Ectodermal cell (in vitro differentiated cells): ENCODE measurements around the gene NPTN.
A peak's percentile ranks its signal among the peaks of the same experiment; 100 is the strongest.

Experiments
- H3K27ac ChIP-seq: 2 replicates; pipeline ENCODE4 v1.7.0; 2013; ENCODE audit warnings: mild to moderate bottlenecking, low read depth, low read length; ENCODE audit not compliant: insufficient read depth, poor library complexity, severe bottlenecking
- H3K27me3 ChIP-seq: 2 replicates; pipeline ENCODE4 v1.7.0; 2013; ENCODE audit warnings: mild to moderate bottlenecking, low read length; ENCODE audit not compliant: insufficient read depth, control insufficient read depth, poor library complexity, severe bottlenecking
- H3K36me3 ChIP-seq: one replicate; pipeline ENCODE4 v1.7.0; 2013; ENCODE audit warnings: low read length; ENCODE audit not compliant: control insufficient read depth, insufficient read depth
- H3K4me1 ChIP-seq: one replicate; pipeline ENCODE4 v1.7.0; 2013; ENCODE audit warnings: low read length; ENCODE audit not compliant: control insufficient read depth, insufficient read depth
- H3K4me3 ChIP-seq: 2 replicates; pipeline ENCODE4 v1.7.0; 2013; ENCODE audit warnings: low read depth, low read length, control low read depth; ENCODE audit not compliant: insufficient read depth
- H3K9me3 ChIP-seq: 2 replicates; pipeline ENCODE4 v1.7.0; 2013; ENCODE audit warnings: mild to moderate bottlenecking, low read length, moderate library complexity; ENCODE audit not compliant: control insufficient read depth
- WGBS, 2 experiments: methylation state at CpG; one replicate each; pipeline ENCODE4 v1.1.7; 2013; ENCODE audit warnings: missing lambda C conversion rate in 2 of 2; 5-methylcytosine and 5-hydroxymethylcytosine counted together

The NPTN gene

DNA sequence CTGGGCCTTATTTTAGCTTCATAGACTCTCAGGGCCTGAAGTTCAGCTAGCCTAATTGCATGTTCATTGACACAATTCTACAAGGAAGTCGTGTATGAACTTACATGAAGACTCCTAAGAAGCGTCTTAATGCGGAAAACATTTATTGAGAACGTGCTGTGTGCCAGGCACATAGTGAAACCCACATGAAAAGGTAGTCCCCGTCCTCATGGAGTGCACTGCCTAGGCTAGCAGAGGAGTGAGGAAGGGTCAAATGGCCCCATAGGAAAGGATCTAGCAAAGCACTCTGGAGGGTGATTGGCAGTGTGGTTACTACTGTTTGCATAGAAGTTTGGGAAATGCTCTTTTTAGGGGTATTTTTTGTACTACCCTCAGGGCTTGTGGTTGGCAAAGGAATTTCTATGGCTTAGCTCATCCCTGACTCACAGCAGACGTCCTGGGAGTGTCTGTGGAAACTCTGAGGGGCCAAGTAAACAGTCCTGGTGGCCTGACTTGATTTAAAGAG lies 854 bp upstream of the NPTN start:
- peaks cover 20% of the 10 kb centered on the region for H3K4me1 ChIP-seq
- peak overlapping the region; percentile 31 for H3K4me3 ChIP-seq
- WGBS, 2 experiments: 86% methylated on average over 6 of the region's 6 CpGs
- peaks cover 3% of the 10 kb centered on the region for H3K27me3 ChIP-seq
- no peaks in the 10 kb centered on the region for H3K9me3 ChIP-seq
- H3K36me3 ChIP-seq: no peaks in the 10 kb centered on the region
- peak overlapping the region; percentile 85 for H3K27ac ChIP-seq

GRCh38 chr15:73632670-73633058 lies 525 bp downstream of the NPTN start:
- H3K4me1 ChIP-seq: peaks cover 20% of the 10 kb centered on the region
- peak overlapping the region; percentile 36 for H3K27ac ChIP-seq
- H3K4me3 ChIP-seq: peak overlapping the region; percentile 88
- H3K27me3 ChIP-seq: peaks cover 3% of the 10 kb centered on the region
- H3K9me3 ChIP-seq: no peaks in the 10 kb centered on the region
- 0% methylated on average over 40 of the region's 40 CpGs for WGBS, 2 experiments
- no peaks in the 10 kb centered on the region for H3K36me3 ChIP-seq

GRCh38 chr15:73631915-73632669 lies 1.1 kb downstream of the NPTN start:
- no peaks in the 10 kb centered on the region for H3K9me3 ChIP-seq
- H3K27me3 ChIP-seq: no peaks in the 10 kb centered on the region
- 6 to 7% methylated on average over 6 of the region's 6 CpGs for WGBS, 2 experiments
- peaks cover 20% of the 10 kb centered on the region for H3K4me1 ChIP-seq
- no peak overlapping the region for H3K27ac ChIP-seq
- H3K36me3 ChIP-seq: no peaks in the 10 kb centered on the region
- peak overlapping the region; percentile 88 for H3K4me3 ChIP-seq

- WGBS, 2 experiments: 57 to 61% methylated on average over 4 of the region's 4 CpGs
- Histone ChIP-seq H3K9me3 (no peaks in the 10 kb centered on the region), H3K36me3 (no peaks in the 10 kb centered on the region), H3K4me1 (peaks cover 20% of the 10 kb centered on the region), H3K4me3 (peak overlapping the region; percentile 88), H3K27ac (no peak overlapping the region), H3K27me3 (no peaks in the 10 kb centered on the region)
Observed at GRCh38 chr15:73630921-73631362, 2.2 kb downstream of the NPTN start.

DNA sequence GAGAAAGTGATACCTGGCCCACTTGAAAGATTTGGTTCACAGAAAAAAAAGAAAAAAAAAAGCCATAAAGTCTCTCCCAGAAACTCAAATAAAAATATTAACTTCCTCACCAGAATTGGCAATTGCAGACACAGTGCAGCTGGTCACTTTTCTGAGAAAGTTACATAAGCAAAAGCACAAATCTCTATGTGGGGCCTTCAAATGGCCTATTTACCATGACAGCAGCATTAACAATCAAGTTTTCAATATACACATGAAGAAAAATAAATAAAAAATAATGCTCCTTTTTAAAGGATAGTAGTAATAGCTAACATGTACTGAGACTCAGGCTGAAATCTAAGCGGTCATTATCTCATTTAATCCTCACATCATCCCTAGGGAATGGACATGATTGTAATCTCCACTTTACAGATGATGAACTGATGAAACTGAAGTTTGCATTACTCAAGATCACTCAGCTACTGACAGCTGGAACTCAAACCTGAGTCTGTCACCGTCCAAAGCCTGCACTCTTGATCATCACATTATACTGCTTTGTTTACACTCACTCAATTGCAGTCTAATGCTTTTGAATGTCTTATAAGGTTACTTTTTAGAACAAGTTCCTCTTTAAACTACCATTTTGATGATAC lies 3.3 kb downstream of the NPTN start:
- peaks cover 20% of the 10 kb centered on the region for H3K4me1 ChIP-seq
- no peak overlapping the region for H3K4me3 ChIP-seq
- no peaks in the 10 kb centered on the region for H3K27me3 ChIP-seq
- no peaks in the 10 kb centered on the region for H3K9me3 ChIP-seq
- no peaks in the 10 kb centered on the region for H3K36me3 ChIP-seq
- H3K27ac ChIP-seq: no peak overlapping the region
- 60 to 76% methylated on average over 2 of the region's 2 CpGs for WGBS, 2 experiments

DNA sequence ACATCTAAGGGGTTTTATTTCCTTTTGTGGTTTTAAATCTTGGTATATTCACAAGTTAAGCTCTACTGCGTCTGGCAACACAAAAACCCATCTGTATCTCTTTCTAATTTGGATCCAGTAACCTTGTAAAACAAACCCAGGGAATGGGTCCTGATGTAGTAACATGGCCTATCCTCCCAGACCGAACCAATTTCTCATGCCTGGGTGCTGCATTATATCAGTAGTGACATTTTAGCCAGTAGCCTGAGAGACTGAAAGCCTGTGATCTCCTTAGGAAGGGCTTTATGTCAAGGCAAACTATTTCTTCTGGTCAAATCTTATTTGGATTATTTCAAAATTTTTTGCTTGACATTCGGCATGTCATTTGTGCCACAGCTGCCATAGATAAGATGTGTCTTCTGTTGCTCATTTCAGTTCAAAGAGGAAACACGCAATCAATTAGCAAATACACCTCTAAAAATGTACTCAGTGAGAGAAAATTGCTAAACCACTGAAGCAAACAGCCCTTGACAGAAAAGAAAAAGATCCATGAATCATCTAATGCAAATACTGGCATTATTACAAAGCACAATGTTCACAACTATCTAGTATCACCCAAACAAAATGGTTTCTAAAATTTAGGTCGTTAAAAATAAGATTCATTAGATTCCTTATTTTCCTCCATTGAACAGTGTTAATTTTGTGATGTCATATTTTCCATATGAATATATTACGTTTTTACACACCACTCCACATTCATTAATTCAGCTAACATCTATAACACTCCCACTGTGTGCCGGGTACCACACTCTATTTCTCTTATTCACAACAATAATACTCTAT lies 4.0 kb downstream of the NPTN start:
- peaks cover 20% of the 10 kb centered on the region for H3K4me1 ChIP-seq
- no peak overlapping the region for H3K27ac ChIP-seq
- H3K9me3 ChIP-seq: no peaks in the 10 kb centered on the region
- no peaks in the 10 kb centered on the region for H3K27me3 ChIP-seq
- no peak overlapping the region for H3K4me3 ChIP-seq
- WGBS, 2 experiments: 88 to 90% methylated on average over 7 of the region's 7 CpGs
- no peaks in the 10 kb centered on the region for H3K36me3 ChIP-seq

DNA sequence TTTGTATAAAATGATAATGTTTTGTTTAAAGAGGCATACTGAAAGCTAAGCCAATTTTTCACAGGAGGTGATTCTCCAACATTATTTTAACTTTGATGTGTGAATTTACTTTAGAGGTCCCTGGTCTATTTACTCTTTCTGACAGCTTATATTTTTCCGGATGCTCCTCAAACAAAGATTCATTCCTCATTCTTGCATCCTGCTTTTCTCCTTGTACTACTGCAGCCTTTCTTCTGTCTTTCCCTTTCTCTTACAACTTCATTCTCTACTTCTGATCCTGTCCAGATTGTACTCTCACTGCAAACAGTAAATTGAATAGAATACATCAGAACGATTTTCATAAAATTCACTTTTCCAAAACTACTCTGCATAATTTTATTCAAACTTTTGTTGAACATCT lies 5.1 kb downstream of the NPTN start:
- Histone ChIP-seq H3K36me3 (no peaks in the 10 kb centered on the region), H3K27ac (no peak overlapping the region), H3K4me3 (no peak overlapping the region), H3K27me3 (no peaks in the 10 kb centered on the region), H3K4me1 (peaks cover 20% of the 10 kb centered on the region), H3K9me3 (no peaks in the 10 kb centered on the region)
- WGBS, 2 experiments: 89 to 91% methylated on average over 2 of the region's 2 CpGs

DNA sequence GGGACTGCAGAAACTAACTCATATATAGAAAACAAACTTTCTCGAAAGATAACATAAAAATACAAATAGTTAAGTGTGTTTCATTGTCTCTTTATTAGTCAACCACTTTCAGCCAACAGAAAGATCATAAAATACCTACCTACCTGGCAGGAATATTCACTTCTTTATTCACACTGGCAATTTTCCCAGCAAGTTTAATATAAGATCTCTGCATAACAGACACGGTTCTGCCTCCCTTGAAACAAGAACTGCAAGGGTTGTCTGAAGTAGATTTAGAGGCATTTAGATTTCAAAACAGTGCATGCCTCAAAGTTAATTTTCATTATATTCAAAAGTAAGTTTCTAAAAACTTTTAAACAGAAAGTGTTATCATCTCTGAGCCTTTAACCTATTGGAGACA lies 7.1 kb downstream of the NPTN start:
- Histone ChIP-seq H3K36me3 (no peaks in the 10 kb centered on the region), H3K9me3 (no peaks in the 10 kb centered on the region), H3K4me3 (no peak overlapping the region), H3K27me3 (no peaks in the 10 kb centered on the region), H3K4me1 (peaks cover 19% of the 10 kb centered on the region), H3K27ac (no peak overlapping the region)
- 100% methylated on average over 1 of the region's 2 CpGs; no CpG with 5 or more reads in 1 of the 2 experiments for WGBS, 2 experiments

DNA sequence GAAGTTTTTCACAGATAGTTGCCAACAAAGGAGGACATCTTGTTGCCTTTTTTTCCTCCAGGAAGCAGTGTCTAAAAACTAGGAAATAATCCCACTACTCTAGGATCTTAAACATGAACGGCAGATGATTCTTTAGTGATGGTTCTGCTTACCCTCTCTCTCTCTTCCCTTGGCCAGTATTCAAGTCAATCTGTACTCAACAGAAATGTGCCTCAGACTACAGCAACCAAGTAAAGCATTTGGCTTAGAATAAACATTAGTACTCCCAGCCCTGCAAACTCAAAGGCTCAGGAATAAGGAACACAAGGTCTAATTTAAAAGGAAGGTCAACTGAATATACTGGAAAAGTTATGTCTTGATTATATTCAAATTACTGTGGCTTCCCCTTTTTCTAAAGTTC lies 8.7 kb downstream of the NPTN start:
- Histone ChIP-seq H3K9me3 (no peaks in the 10 kb centered on the region), H3K27ac (no peak overlapping the region), H3K4me3 (no peak overlapping the region), H3K36me3 (no peaks in the 10 kb centered on the region), H3K27me3 (no peaks in the 10 kb centered on the region), H3K4me1 (peaks cover 11% of the 10 kb centered on the region)
- 89 to 92% methylated on average over 1 of the region's 1 CpG for WGBS, 2 experiments

DNA sequence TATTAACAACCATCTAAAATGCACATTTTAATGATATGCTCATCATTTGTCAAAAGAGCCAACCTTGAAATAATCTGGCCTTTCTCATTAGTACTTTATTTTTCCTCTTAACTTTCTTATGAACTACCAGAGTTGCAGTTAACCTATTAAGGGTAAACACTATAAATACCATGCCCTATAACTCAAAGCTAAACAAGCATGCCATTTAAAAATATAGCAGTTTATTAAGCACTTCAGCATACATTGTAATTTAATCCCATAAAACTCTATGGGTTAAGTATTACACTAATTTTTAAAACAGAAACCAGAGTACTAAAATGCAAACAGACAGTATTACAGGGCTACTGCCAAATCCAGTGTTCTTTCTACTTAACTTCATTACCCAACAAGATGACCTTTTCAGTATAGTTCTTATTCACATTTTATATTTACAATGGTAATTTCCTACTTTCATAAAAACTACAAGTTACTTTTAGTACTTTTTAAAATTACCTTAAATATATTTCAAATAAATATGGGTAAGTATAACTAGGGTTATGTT lies 11.8 kb downstream of the NPTN start:
- no peaks in the 10 kb centered on the region for H3K27me3 ChIP-seq
- H3K9me3 ChIP-seq: no peaks in the 10 kb centered on the region
- peaks cover 20% of the 10 kb centered on the region for H3K4me1 ChIP-seq
- no peak overlapping the region for H3K27ac ChIP-seq
- no peak overlapping the region for H3K4me3 ChIP-seq
- H3K36me3 ChIP-seq: no peaks in the 10 kb centered on the region
